SK-N-SH treated with all-trans-retinoic acid at 6 μM for 48 hours (cell line): ENCODE measurements around the gene NDUFA5.
"Not testable (repeated sequence)": the region's sequence is repeated elsewhere in the genome, so short reads cannot be mapped to it uniquely, and the experiment has no call there.

ENCODE experiments used
- ARNTL ChIP-seq: fragments of 450-650 bp; formaldehyde crosslinking; IDR thresholded peaks from 2 replicates; pipeline ENCODE4 v1.5.0; 2020; ENCODE audit warnings: low read depth, mild to moderate bottlenecking, moderate library complexity, borderline replicate concordance
- GLIS3 ChIP-seq: fragments of 250-450 bp; sonication (Bioruptor Pico); IDR thresholded peaks from 2 replicates; pipeline ENCODE4 v1.5.0; 2020; ENCODE audit warnings: mild to moderate bottlenecking, moderate library complexity
- POU6F1 ChIP-seq: fragments of 250-450 bp; sonication (Bioruptor Pico); IDR thresholded peaks from 2 replicates; pipeline ENCODE4 v1.8.0; 2021; ENCODE audit warnings: low read depth, mild to moderate bottlenecking, moderate library complexity, borderline replicate concordance
- RARB ChIP-seq: fragments of 250-450 bp; sonication (Bioruptor Pico); IDR thresholded peaks from 2 replicates; pipeline ENCODE4 v1.8.0; 2021; ENCODE audit warnings: mild to moderate bottlenecking, moderate library complexity
- ZC3H10 ChIP-seq: fragments of 250-450 bp; sonication (Bioruptor Pico); IDR thresholded peaks from 2 replicates; pipeline ENCODE4 v1.5.1; 2021; ENCODE audit warnings: mild to moderate bottlenecking, moderate library complexity
- ZFP3 ChIP-seq: fragments of 250-450 bp; sonication (Bioruptor Pico); IDR thresholded peaks from 2 replicates; pipeline ENCODE4 v1.5.0; 2020; ENCODE audit warnings: mild to moderate bottlenecking, moderate library complexity
- ZNF565 ChIP-seq: fragments of 450-650 bp; formaldehyde crosslinking; conservative IDR thresholded peaks from 2 replicates; pipeline ENCODE4 v1.5.0; 2020; ENCODE audit warnings: low read depth, mild to moderate bottlenecking, moderate library complexity
- ZNF70 ChIP-seq: fragments of 450-650 bp; formaldehyde crosslinking; IDR thresholded peaks from 2 replicates; pipeline ENCODE4 v1.5.0; 2020; ENCODE audit warnings: mild to moderate bottlenecking, moderate library complexity
- TF ChIP-seq, protein P1 (sequence below): fragments of 250-450 bp; sonication (Bioruptor Pico); IDR thresholded peaks from 2 replicates; pipeline ENCODE4 v1.8.0; 2020; ENCODE audit warnings: mild to moderate bottlenecking, moderate library complexity, borderline replicate concordance
- TF ChIP-seq, protein P2 (sequence below): fragments of 250-450 bp; sonication (Bioruptor Pico); IDR thresholded peaks from 2 replicates; pipeline ENCODE4 v1.5.0; 2020; ENCODE audit warnings: mild to moderate bottlenecking, moderate library complexity

DNA sequence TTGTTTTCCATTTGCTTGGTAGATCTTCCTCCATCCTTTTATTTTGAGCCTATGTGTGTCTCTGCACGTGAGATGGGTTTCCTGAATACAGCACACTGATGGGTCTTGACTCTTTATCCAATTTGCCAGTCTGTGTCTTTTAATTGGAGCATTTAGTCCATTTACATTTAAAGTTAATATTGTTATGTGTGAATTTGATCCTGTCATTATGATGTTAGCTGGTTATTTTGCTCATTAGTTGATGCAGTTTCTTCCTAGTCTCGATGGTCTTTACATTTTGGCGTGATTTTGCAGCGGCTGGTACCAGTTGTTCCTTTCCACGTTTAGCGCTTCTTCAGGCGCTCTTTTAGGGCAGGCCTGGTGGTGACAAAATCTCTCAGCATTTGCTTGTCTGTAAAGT is 31.1 kb downstream of the NDUFA5 start:
- TF ChIP-seq ZC3H10 (CRISPR knock-in tag); ARNTL; ZFP3 (CRISPR knock-in tag); GLIS3 (CRISPR knock-in tag); ZNF565 (CRISPR knock-in tag); RARB (CRISPR knock-in tag); POU6F1 (CRISPR knock-in tag); ZNF70 (CRISPR knock-in tag): not testable (repeated sequence)
- TF ChIP-seq, protein P1, sequence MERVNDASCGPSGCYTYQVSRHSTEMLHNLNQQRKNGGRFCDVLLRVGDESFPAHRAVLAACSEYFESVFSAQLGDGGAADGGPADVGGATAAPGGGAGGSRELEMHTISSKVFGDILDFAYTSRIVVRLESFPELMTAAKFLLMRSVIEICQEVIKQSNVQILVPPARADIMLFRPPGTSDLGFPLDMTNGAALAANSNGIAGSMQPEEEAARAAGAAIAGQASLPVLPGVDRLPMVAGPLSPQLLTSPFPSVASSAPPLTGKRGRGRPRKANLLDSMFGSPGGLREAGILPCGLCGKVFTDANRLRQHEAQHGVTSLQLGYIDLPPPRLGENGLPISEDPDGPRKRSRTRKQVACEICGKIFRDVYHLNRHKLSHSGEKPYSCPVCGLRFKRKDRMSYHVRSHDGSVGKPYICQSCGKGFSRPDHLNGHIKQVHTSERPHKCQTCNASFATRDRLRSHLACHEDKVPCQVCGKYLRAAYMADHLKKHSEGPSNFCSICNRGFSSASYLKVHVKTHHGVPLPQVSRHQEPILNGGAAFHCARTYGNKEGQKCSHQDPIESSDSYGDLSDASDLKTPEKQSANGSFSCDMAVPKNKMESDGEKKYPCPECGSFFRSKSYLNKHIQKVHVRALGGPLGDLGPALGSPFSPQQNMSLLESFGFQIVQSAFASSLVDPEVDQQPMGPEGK (CRISPR knock-in tag): not testable (repeated sequence)
- TF ChIP-seq, protein P2, sequence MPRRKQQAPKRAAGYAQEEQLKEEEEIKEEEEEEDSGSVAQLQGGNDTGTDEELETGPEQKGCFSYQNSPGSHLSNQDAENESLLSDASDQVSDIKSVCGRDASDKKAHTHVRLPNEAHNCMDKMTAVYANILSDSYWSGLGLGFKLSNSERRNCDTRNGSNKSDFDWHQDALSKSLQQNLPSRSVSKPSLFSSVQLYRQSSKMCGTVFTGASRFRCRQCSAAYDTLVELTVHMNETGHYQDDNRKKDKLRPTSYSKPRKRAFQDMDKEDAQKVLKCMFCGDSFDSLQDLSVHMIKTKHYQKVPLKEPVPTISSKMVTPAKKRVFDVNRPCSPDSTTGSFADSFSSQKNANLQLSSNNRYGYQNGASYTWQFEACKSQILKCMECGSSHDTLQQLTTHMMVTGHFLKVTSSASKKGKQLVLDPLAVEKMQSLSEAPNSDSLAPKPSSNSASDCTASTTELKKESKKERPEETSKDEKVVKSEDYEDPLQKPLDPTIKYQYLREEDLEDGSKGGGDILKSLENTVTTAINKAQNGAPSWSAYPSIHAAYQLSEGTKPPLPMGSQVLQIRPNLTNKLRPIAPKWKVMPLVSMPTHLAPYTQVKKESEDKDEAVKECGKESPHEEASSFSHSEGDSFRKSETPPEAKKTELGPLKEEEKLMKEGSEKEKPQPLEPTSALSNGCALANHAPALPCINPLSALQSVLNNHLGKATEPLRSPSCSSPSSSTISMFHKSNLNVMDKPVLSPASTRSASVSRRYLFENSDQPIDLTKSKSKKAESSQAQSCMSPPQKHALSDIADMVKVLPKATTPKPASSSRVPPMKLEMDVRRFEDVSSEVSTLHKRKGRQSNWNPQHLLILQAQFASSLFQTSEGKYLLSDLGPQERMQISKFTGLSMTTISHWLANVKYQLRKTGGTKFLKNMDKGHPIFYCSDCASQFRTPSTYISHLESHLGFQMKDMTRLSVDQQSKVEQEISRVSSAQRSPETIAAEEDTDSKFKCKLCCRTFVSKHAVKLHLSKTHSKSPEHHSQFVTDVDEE (CRISPR knock-in tag): not testable (repeated sequence)
